GM18502 (cell line): ENCODE measurements around the gene SPATA31A1.
"Not testable (repeated sequence)": the region's sequence is repeated elsewhere in the genome, so short reads cannot be mapped to it uniquely, and the experiment has no call there.

Experiments used
- ATAC-seq: cut with Tn5 transposase; IDR thresholded peaks from one replicate; pipeline ENCODE4 v1.9.1; 2021; ENCODE audit warnings: mild to moderate bottlenecking; ENCODE audit not compliant: unreplicated experiment, poor library complexity

The SPATA31A1 gene

GRCh38 chr9:39355369-39355768 is at the start of gene SPATA31A1:
Gene SPATA31A1, plus strand, starts transcription at chr9:39355669. Its CDS starts 62 bp downstream, at chr9:39355731.
- not testable (repeated sequence) for ATAC-seq

GRCh38 chr9:39407261-39408204 is 52.1 kb downstream of the SPATA31A1 start:
- not testable (repeated sequence) for ATAC-seq

GRCh38 chr9:39411254-39411940 is 55.9 kb downstream of the SPATA31A1 start:
- not testable (repeated sequence) for ATAC-seq
